Transverse colon (tissue), 4 donors: ENCODE measurements around the gene TPK1. TPM values are rescaled to one million over a fixed set of nuclear protein-coding genes. Genes with fewer than 3 reads are reported as not detected.

Experiments used
- DNase-seq: peaks from one replicate; pipeline ENCODE4 v3.0.0-alpha.2; 2019
- H3K27ac ChIP-seq, 4 donors: fragments of 200-600 bp; sonication (generic); 2 replicates each; pipeline ENCODE4 v1.5.1; 2016 to 2018; ENCODE audit warnings: inconsistent platforms in 4 of 4
- H3K27me3 ChIP-seq: fragments of 200-600 bp; sonication (generic); 2 replicates; pipeline ENCODE4 v1.5.1; 2017; ENCODE audit warnings: inconsistent platforms
- H3K36me3 ChIP-seq, 4 donors: fragments of 200-600 bp; sonication (generic); 2 replicates each; pipeline ENCODE4 v1.5.1; 2017 to 2019; ENCODE audit warnings: inconsistent platforms in 4 of 4
- H3K4me1 ChIP-seq, 4 donors: fragments of 200-600 bp; sonication (generic); 2 replicates each; pipeline ENCODE4 v1.5.1; 2017 to 2020; ENCODE audit warnings: inconsistent platforms in 4 of 4
- H3K4me3 ChIP-seq, 4 donors: fragments of 200-600 bp; sonication (generic); 1 replicate in 1 of 4; 2 replicates in 3 of 4; pipeline versions ENCODE4 v1.5.1 to v1.6.1; 2017 to 2019; ENCODE audit warnings: inconsistent platforms in 4 of 4
- H3K9me3 ChIP-seq, 2 donors: fragments of 200-600 bp; sonication (generic); 2 replicates each; pipeline ENCODE4 v1.5.1; 2017 to 2019; ENCODE audit warnings: inconsistent platforms in 2 of 2
- EP300 ChIP-seq: sonication (generic); formaldehyde crosslinking; IDR thresholded peaks from one replicate; pipeline ENCODE4 v1.6.1; 2017; ENCODE audit warnings: antibody characterized with exemption, low read depth
- POLR2A ChIP-seq: fragments of 450-650 bp; IDR thresholded peaks from one replicate; pipeline ENCODE4 v1.6.1; 2016; ENCODE audit warnings: antibody characterized with exemption, mild to moderate bottlenecking, moderate library complexity
- POLR2AphosphoS5 ChIP-seq, 3 donors: sonication (generic); formaldehyde crosslinking; IDR thresholded peaks; one replicate each; pipeline ENCODE4 v1.6.1; 2016; ENCODE audit warnings: antibody characterized with exemption in 3 of 3
- WGBS, 2 donors: methylation state at CpG; one replicate each; pipeline ENCODE4 v1.1.5; 2018; ENCODE audit warnings: low coverage in 1 of 2; 5-methylcytosine and 5-hydroxymethylcytosine counted together
- in situ Hi-C, 4 donors: fragments of 200-750 bp; cut with MboI; loops; one replicate each; pipeline versions ENCODE4 v1.15.0 to v1.15.1; 2017; ENCODE audit warnings: low sequenced_read_pairs in 3 of 4, low pct_ligation_motif_present in 1 of 4, low pct_unique_long_range_greater_than_20kb in 1 of 4
- intact Hi-C: fragments of 100-400 bp; cut with DNase I; formaldehyde crosslinking; loops from one replicate; pipeline ENCODE4 v1.15.1; 2023; ENCODE audit warnings: low total_unique reads
- small RNA-seq, 4 donors: library from RNA; depleted of rRNA; stranded (forward); fragments of <200 nt; gene quantifications; one replicate each; pipeline ENCODE3, GENCODE V24; 2016
- total RNA-seq, 4 donors: library from RNA; depleted of rRNA; stranded (reverse); fragments of >200 nt; gene quantifications; one replicate each; pipeline ENCODE4 v1.1.0, GENCODE V29; 2016
- TF ChIP-seq, protein P1 (sequence below), 5 experiments: fragments of 200-600 bp in 3 of 5; fragments of 450-650 bp in 2 of 5; sonication (generic) in 3 of 5; IDR thresholded peaks; 1 replicate in 2 of 5; 2 replicates in 3 of 5; pipeline ENCODE4 v1.5.1; 2016 to 2017; ENCODE audit warnings: antibody characterized with exemption in 5 of 5, inconsistent platforms in 3 of 5, mild to moderate bottlenecking in 2 of 5, moderate library complexity in 1 of 5

Gene TPK1
- total RNA-seq, 4 donors from 2014 or later = 1.4 to 17.3 (median 14.6) TPM

DNA sequence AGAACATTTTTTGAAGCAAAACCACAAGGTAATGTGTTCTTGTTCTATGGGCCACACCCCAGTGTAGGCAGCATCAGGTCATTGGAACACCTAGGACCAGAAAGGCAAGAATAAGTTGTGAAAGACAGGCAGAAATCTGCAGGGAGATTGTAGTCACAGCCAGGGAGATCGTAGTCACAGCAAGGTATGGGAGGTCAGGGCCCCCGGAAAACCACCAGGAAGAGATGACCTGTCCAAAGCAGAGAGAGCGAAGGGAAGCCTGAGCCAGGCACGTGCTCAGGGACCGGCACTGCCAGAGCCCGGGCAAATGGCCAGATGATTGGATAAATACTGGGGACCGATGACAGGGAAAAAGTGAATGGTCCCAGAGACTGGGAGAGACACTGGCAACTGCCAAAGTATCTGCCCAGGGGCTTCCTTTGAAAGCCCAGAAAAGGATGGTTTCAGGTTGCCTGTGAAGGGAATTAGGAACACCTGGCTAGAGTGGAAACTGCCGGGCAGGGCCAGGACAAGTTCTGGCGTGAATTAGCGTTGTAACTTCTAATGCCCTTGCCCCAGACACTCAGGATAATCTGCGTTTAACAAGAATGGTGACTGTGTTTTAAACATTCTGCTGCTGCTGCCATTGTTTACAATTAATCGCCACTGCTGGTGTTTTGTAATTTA is 428.5 kb downstream of the TPK1 start:
- in situ Hi-C loops = no loop called here
- intact Hi-C loops = no loop called here
- H3K4me1 ChIP-seq = peaks cover 0 to 9% (median 0%) of the 10 kb centered on the region in 4 donors
- TF ChIP-seq POLR2A (no peak), EP300 (no peak), POLR2AphosphoS5 (IDR thresholded peaks at IDR 0.05) (no peak)
- TF ChIP-seq, protein P1, sequence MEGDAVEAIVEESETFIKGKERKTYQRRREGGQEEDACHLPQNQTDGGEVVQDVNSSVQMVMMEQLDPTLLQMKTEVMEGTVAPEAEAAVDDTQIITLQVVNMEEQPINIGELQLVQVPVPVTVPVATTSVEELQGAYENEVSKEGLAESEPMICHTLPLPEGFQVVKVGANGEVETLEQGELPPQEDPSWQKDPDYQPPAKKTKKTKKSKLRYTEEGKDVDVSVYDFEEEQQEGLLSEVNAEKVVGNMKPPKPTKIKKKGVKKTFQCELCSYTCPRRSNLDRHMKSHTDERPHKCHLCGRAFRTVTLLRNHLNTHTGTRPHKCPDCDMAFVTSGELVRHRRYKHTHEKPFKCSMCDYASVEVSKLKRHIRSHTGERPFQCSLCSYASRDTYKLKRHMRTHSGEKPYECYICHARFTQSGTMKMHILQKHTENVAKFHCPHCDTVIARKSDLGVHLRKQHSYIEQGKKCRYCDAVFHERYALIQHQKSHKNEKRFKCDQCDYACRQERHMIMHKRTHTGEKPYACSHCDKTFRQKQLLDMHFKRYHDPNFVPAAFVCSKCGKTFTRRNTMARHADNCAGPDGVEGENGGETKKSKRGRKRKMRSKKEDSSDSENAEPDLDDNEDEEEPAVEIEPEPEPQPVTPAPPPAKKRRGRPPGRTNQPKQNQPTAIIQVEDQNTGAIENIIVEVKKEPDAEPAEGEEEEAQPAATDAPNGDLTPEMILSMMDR (IDR thresholded peaks at IDR 0.05) = no peak
- no peaks in the 10 kb centered on the region for H3K9me3 ChIP-seq
- no peaks in the 10 kb centered on the region for H3K36me3 ChIP-seq
- no peak for DNase-seq
- H3K27me3 ChIP-seq = no peaks in the 10 kb centered on the region
- peak overlapping the region in 1 of 4 donors; percentile 53 for H3K27ac ChIP-seq
- 62 to 100% methylated on average over 1 to 12 of the region's 12 CpGs for WGBS, 2 donors
- no peak overlapping the region for H3K4me3 ChIP-seq

DNA sequence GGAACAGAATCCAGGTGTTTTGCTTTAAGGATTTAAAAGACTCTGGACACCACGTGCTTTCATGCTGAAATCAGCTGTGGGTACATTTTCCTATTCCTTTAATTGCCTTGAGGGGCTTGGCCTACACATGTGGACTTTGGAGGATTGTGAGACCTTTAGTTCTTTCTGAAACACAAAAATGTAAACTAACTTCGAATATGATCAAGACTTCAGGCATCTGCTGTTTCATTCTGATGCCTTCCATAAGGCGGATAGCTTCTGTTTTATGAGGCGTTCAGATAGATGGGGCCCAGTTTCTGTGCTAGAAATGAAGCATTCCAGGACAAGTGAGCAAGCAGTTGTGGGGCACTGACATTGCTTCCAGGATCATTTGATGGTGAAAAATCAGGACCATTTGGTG is 430.9 kb downstream of the TPK1 start:
- Histone ChIP-seq H3K36me3 (no peaks in the 10 kb centered on the region), H3K9me3 (no peaks in the 10 kb centered on the region), H3K27ac (no peak overlapping the region), H3K4me3 (no peak overlapping the region), H3K27me3 (no peaks in the 10 kb centered on the region), H3K4me1 (peaks cover 0 to 9% (median 0%) of the 10 kb centered on the region in 4 donors)
- no peak for DNase-seq
- in situ Hi-C loops = no loop called here
- intact Hi-C loops = loop anchor here (1.0 kb wide), 1 partner anchor 10 kb away; no protein-coding TSS in a partner anchor
- 69 to 81% methylated on average over 4 of the region's 4 CpGs for WGBS, 2 donors
- TF ChIP-seq POLR2AphosphoS5 (IDR thresholded peaks at IDR 0.05) = no peak
- no peak for TF ChIP-seq EP300
- TF ChIP-seq, protein P1 (IDR thresholded peaks at IDR 0.05) = no peak
- no peak for TF ChIP-seq POLR2A

DNA sequence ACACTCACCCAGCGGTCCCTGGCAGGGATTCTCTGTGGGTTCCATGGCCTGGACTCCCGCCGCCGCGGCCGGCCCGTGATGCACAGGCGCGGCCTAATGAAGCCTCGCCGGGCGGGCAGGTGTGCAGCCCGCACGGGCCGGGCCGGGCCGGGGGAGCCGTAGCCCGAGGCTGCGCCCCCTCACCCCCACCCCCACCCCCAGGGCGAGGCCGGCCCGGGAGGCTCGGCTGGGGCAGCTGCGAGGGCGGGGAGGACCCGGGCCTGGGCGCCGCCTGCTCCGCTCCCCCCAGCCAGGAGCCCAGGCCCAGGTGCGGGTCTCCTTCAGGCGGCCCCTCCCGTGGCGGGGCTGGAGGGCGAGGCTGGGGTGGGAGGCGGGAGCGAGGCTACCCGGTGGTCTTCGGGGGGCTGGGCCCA is 432.2 kb downstream of the TPK1 start, which contains the start of gene NOBOX:
TSS of gene NOBOX (minus strand) at position 45 of the 413 bp plus-strand sequence.
- in situ Hi-C loops (no loop called here), intact Hi-C loops (no loop called here)
- Histone ChIP-seq H3K9me3 (no peaks in the 10 kb centered on the region), H3K4me3 (no peak within 1 kb of the TSS), H3K27ac (no peak within 1 kb of the TSS), H3K4me1 (peaks cover 0 to 9% (median 0%) of the 10 kb centered on the region in 4 donors), H3K27me3 (no peaks in the 10 kb centered on the region), H3K36me3 (no peaks in the 10 kb centered on the region)
- DNase-seq = no peak
- WGBS, 2 donors = 96% methylated on average over 14 of the region's 39 CpGs; no CpG with 5 or more reads in 1 of the 2 donors
- TF ChIP-seq, protein P1 (IDR thresholded peaks at IDR 0.05) = no peak
- TF ChIP-seq EP300 = no peak
- no peak for TF ChIP-seq POLR2AphosphoS5 (IDR thresholded peaks at IDR 0.05)
- TF ChIP-seq POLR2A = no peak

DNA sequence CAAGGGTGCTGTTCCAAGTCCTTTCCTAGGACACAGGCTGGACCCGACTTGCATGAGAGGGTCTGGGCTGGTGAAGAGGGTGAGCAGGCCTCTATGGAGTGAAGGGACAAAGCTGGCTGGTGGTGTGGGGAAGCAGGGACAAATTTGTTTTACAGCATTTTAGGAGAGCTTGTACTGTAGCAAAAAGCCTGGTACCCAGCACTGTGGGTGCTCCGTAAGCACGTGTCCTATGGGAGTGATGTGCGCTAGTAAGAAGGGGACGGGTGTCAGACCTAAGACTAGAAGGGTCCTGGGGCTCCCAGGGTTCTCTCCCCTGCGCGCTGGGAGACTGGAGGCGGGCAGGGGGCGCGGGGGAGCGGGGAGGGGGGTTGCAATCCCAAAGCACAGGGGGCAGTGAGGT is 432.8 kb downstream of the TPK1 start:
- Histone ChIP-seq H3K9me3 (no peaks in the 10 kb centered on the region), H3K4me3 (no peak overlapping the region), H3K27me3 (no peaks in the 10 kb centered on the region), H3K27ac (no peak overlapping the region), H3K36me3 (no peaks in the 10 kb centered on the region), H3K4me1 (peaks cover 0 to 9% (median 0%) of the 10 kb centered on the region in 4 donors)
- TF ChIP-seq POLR2AphosphoS5 (IDR thresholded peaks at IDR 0.05) (no peak), EP300 (no peak), POLR2A (no peak)
- TF ChIP-seq, protein P1 (IDR thresholded peaks at IDR 0.05) = no peak
- DNase-seq = no peak
- intact Hi-C loops = no loop called here
- in situ Hi-C loops = no loop called here
- WGBS, 2 donors = 93 to 97% methylated on average over 5 to 11 of the region's 11 CpGs

Small RNA genes lying within 50 kb of the gene (small RNA-seq; reads per million reads assigned to genes)
- 0 reads per million in 4 donors for gene RNU6ATAC40P
